ENCODE results near the gene AHR. TPM values are rescaled to one million over a fixed set of nuclear protein-coding genes. Genes with fewer than 3 reads are reported as not detected.
A peak's percentile ranks its signal among the peaks of the same experiment; 100 is the strongest.

Gene AHR
- total RNA-seq, 2 donors from 2014 or later, result 139 to 208 TPM

- peaks cover 9% of the 10 kb centered on the region for H3K36me3 Mint-ChIP-seq (ENCODE audit: low read depth)
These were observed 12.7 kb downstream of the AHR start for GRCh38 chr7:17311194-17311593.

GRCh38 chr7:17311952-17312351 lies 13.5 kb downstream of the AHR start:
- peaks cover 11% of the 10 kb centered on the region for H3K36me3 Mint-ChIP-seq (ENCODE audit: low read depth)
- no peak for DNase-seq
- H3K4me3 Mint-ChIP-seq, result no peak overlapping the region
- H3K4me1 Mint-ChIP-seq, result peaks cover 14% of the 10 kb centered on the region
- H3K27me3 Mint-ChIP-seq, result no peaks in the 10 kb centered on the region
- peak overlapping the region; percentile 65 for H3K27ac Mint-ChIP-seq
- no peak for ATAC-seq
- no peaks in the 10 kb centered on the region for H3K9me3 ChIP-seq (ENCODE audit: control insufficient read depth, low read length, poor library complexity, severe bottlenecking)

More at GRCh38 chr7:17311194-17311593, 12.7 kb downstream of the AHR start:
- peak overlapping the region; percentile 65 for H3K27ac Mint-ChIP-seq
- no peaks in the 10 kb centered on the region for H3K27me3 Mint-ChIP-seq
- no peak for DNase-seq
- H3K9me3 ChIP-seq (ENCODE audit: control insufficient read depth, low read length, poor library complexity, severe bottlenecking), result no peaks in the 10 kb centered on the region
- H3K4me3 Mint-ChIP-seq, result no peak overlapping the region
- H3K4me1 Mint-ChIP-seq, result peaks cover 9% of the 10 kb centered on the region
- ATAC-seq, result no peak

- Mint-ChIP-seq H3K27me3 (no peaks in the 10 kb centered on the region), H3K4me3 (no peak overlapping the region), H3K27ac (peak overlapping the region; percentile 4), H3K4me1 (peaks cover 14% of the 10 kb centered on the region), H3K36me3 (ENCODE audit: low read depth) (peaks cover 11% of the 10 kb centered on the region)
- H3K9me3 ChIP-seq (ENCODE audit: control insufficient read depth, low read length, poor library complexity, severe bottlenecking), result no peaks in the 10 kb centered on the region
- ATAC-seq, result no peak
- no peak for DNase-seq
These were observed 14.2 kb downstream of the AHR start for GRCh38 chr7:17312641-17313040.

- Mint-ChIP-seq H3K27me3 (no peaks in the 10 kb centered on the region), H3K4me1 (peaks cover 17% of the 10 kb centered on the region), H3K36me3 (ENCODE audit: low read depth) (peaks cover 11% of the 10 kb centered on the region), H3K27ac (peak overlapping the region; percentile 4), H3K4me3 (peak overlapping the region; percentile 55)
- no peaks in the 10 kb centered on the region for H3K9me3 ChIP-seq (ENCODE audit: control insufficient read depth, low read length, poor library complexity, severe bottlenecking)
- DNase-seq (no peak), ATAC-seq (no peak)
These were observed 14.7 kb downstream of the AHR start for GRCh38 chr7:17313194-17313593.

- DNase-seq, result no peak
- H3K27ac Mint-ChIP-seq, result no peak overlapping the region
- peaks cover 13% of the 10 kb centered on the region for H3K36me3 Mint-ChIP-seq (ENCODE audit: low read depth)
- no peak for ATAC-seq
- H3K9me3 ChIP-seq (ENCODE audit: control insufficient read depth, low read length, poor library complexity, severe bottlenecking), result no peaks in the 10 kb centered on the region
- peaks cover 32% of the 10 kb centered on the region for H3K4me1 Mint-ChIP-seq
- peak overlapping the region; percentile 59 for H3K4me3 Mint-ChIP-seq
- H3K27me3 Mint-ChIP-seq, result no peaks in the 10 kb centered on the region
These were observed 17.5 kb downstream of the AHR start for GRCh38 chr7:17315974-17316373.

GRCh38 chr7:17318146-17318545 lies 19.7 kb downstream of the AHR start:
- DNase-seq (no peak), ATAC-seq (no peak)
- Mint-ChIP-seq H3K27ac (peak overlapping the region; percentile 47), H3K4me1 (peaks cover 33% of the 10 kb centered on the region), H3K4me3 (no peak overlapping the region), H3K27me3 (no peaks in the 10 kb centered on the region), H3K36me3 (ENCODE audit: low read depth) (peaks cover 10% of the 10 kb centered on the region)
- no peaks in the 10 kb centered on the region for H3K9me3 ChIP-seq (ENCODE audit: control insufficient read depth, low read length, poor library complexity, severe bottlenecking)

- peak overlapping the region; percentile 47 for H3K27ac Mint-ChIP-seq
- peaks cover 32% of the 10 kb centered on the region for H3K4me1 Mint-ChIP-seq
- ATAC-seq, result no peak
- H3K36me3 Mint-ChIP-seq (ENCODE audit: low read depth), result peaks cover 9% of the 10 kb centered on the region
- no peak for DNase-seq
- no peaks in the 10 kb centered on the region for H3K9me3 ChIP-seq (ENCODE audit: control insufficient read depth, low read length, poor library complexity, severe bottlenecking)
- no peak overlapping the region for H3K4me3 Mint-ChIP-seq
- H3K27me3 Mint-ChIP-seq, result no peaks in the 10 kb centered on the region
These were observed 21.0 kb downstream of the AHR start for GRCh38 chr7:17319164-17320101.

GRCh38 chr7:17320102-17320497 lies 21.6 kb downstream of the AHR start:
- H3K4me3 Mint-ChIP-seq, result no peak overlapping the region
- peaks cover 32% of the 10 kb centered on the region for H3K4me1 Mint-ChIP-seq
- H3K9me3 ChIP-seq (ENCODE audit: control insufficient read depth, low read length, poor library complexity, severe bottlenecking), result no peaks in the 10 kb centered on the region
- H3K27ac Mint-ChIP-seq, result no peak overlapping the region
- peaks cover 9% of the 10 kb centered on the region for H3K36me3 Mint-ChIP-seq (ENCODE audit: low read depth)
- DNase-seq, result no peak
- no peak for ATAC-seq
- H3K27me3 Mint-ChIP-seq, result no peaks in the 10 kb centered on the region

- Mint-ChIP-seq H3K36me3 (ENCODE audit: low read depth) (peaks cover 12% of the 10 kb centered on the region), H3K27me3 (no peaks in the 10 kb centered on the region), H3K4me3 (no peak overlapping the region), H3K27ac (peak overlapping the region; percentile 63), H3K4me1 (peaks cover 36% of the 10 kb centered on the region)
- no peak for DNase-seq
- no peak for ATAC-seq
- no peaks in the 10 kb centered on the region for H3K9me3 ChIP-seq (ENCODE audit: control insufficient read depth, low read length, poor library complexity, severe bottlenecking)
These were observed 22.2 kb downstream of the AHR start for GRCh38 chr7:17320657-17321056.

GRCh38 chr7:17325364-17325763 lies 26.9 kb downstream of the AHR start:
- ATAC-seq (no peak), DNase-seq (no peak)
- no peaks in the 10 kb centered on the region for H3K9me3 ChIP-seq (ENCODE audit: control insufficient read depth, low read length, poor library complexity, severe bottlenecking)
- Mint-ChIP-seq H3K27me3 (no peaks in the 10 kb centered on the region), H3K27ac (peak overlapping the region; percentile 79), H3K36me3 (ENCODE audit: low read depth) (peaks cover 5% of the 10 kb centered on the region), H3K4me3 (no peak overlapping the region), H3K4me1 (peaks cover 16% of the 10 kb centered on the region)

GRCh38 chr7:17326378-17326777 lies 27.9 kb downstream of the AHR start:
- peaks cover 6% of the 10 kb centered on the region for H3K36me3 Mint-ChIP-seq (ENCODE audit: low read depth)
- peaks cover 14% of the 10 kb centered on the region for H3K4me1 Mint-ChIP-seq
- peak overlapping the region; percentile 79 for H3K27ac Mint-ChIP-seq
- no peaks in the 10 kb centered on the region for H3K9me3 ChIP-seq (ENCODE audit: control insufficient read depth, low read length, poor library complexity, severe bottlenecking)
- no peak overlapping the region for H3K4me3 Mint-ChIP-seq
- DNase-seq (no peak), ATAC-seq (peak; percentile 20)
- no peaks in the 10 kb centered on the region for H3K27me3 Mint-ChIP-seq

- H3K27ac Mint-ChIP-seq, result no peak overlapping the region
- H3K27me3 Mint-ChIP-seq, result no peaks in the 10 kb centered on the region
- H3K4me3 Mint-ChIP-seq, result no peak overlapping the region
- H3K9me3 ChIP-seq (ENCODE audit: control insufficient read depth, low read length, poor library complexity, severe bottlenecking), result no peaks in the 10 kb centered on the region
- peaks cover 14% of the 10 kb centered on the region for H3K4me1 Mint-ChIP-seq
- no peak for ATAC-seq
- peaks cover 12% of the 10 kb centered on the region for H3K36me3 Mint-ChIP-seq (ENCODE audit: low read depth)
- DNase-seq, result no peak
These were observed 30.2 kb downstream of the AHR start for GRCh38 chr7:17328641-17329040.

- H3K4me1 Mint-ChIP-seq, result peaks cover 14% of the 10 kb centered on the region
- H3K36me3 Mint-ChIP-seq (ENCODE audit: low read depth), result peaks cover 12% of the 10 kb centered on the region
- no peak for DNase-seq
- H3K4me3 Mint-ChIP-seq, result no peak overlapping the region
- H3K27ac Mint-ChIP-seq, result no peak overlapping the region
- ATAC-seq, result no peak
- H3K9me3 ChIP-seq (ENCODE audit: control insufficient read depth, low read length, poor library complexity, severe bottlenecking), result no peaks in the 10 kb centered on the region
- no peaks in the 10 kb centered on the region for H3K27me3 Mint-ChIP-seq
These were observed 31.0 kb downstream of the AHR start for GRCh38 chr7:17329440-17329839.

Measured in T-helper 17 cell (primary cell).